ENCODE results near the gene GPR87. TPM values are rescaled to one million over a fixed set of nuclear protein-coding genes. Genes with fewer than 3 reads are reported as not detected.

The GPR87 gene
- polyA plus RNA-seq, 1 donor (not counting 4 experiments of a cell fraction or from before 2014, with no cell fraction given): 109 TPM

DNA sequence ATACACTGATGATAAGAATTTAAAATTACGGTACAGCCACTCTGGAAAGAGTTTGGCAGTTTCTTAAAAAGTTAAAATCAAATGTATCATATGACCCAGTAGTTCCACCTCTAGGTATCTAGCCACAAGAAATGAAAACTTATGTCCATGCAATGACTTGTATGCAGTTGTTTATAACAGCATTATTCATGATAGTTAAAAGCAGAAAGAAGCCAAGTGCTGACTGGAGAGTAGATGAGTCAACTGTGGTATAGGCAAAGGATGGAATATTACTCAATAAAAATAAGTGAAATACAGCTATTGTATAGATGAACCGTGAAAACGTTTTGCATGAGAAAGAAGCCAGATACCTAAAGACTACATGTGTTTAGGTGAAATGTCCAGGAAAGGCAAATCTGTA is 14.8 kb downstream of the GPR87 start:
- DNase-seq (ENCODE audit: low read depth, low spot score): no peak
- Histone ChIP-seq H3K4me1 (ENCODE audit: control insufficient read depth, extremely low read depth, insufficient read depth, low read length) (peaks cover 50% of the 10 kb centered on the region), H3K36me3 (ENCODE audit: control insufficient read depth in 2 of 2, extremely low read depth in 1 of 2, insufficient read depth in 2 of 2, low read length in 2 of 2) (peaks cover 24 to 30% of the 10 kb centered on the region in 2 experiments), H3K27ac (ENCODE audit: control insufficient read depth, insufficient read depth, low read length) (peak overlapping the region; percentile 67), H3K27me3 (ENCODE audit: control insufficient read depth, extremely low read depth, insufficient read depth, low read length) (no peaks in the 10 kb centered on the region), H3K79me2 (ENCODE audit: control insufficient read depth, insufficient read depth, low read length) (peaks cover 63% of the 10 kb centered on the region), H3K9me3 (ENCODE audit: control insufficient read depth, low read depth, low read length) (no peaks in the 10 kb centered on the region), H3K9me1 (ENCODE audit: control insufficient read depth, extremely low read depth, insufficient read depth, low read length) (no peaks in the 10 kb centered on the region), H2AFZ (ENCODE audit: control insufficient read depth, low read length) (no peak overlapping the region), H3K9ac (ENCODE audit: control insufficient read depth, extremely low read depth, insufficient read depth, low read length) (peak overlapping the region; percentile 56), H3K4me2 (ENCODE audit: control insufficient read depth, extremely low read depth, insufficient read depth, low read depth, low read length) (peak overlapping the region; percentile 58), H4K20me1 (ENCODE audit: control insufficient read depth, extremely low read depth, insufficient read depth, low read length) (no peaks in the 10 kb centered on the region), H3K4me3 (ENCODE audit: control insufficient read depth in 2 of 3, extremely low read depth in 1 of 3, insufficient read depth in 2 of 3, low read depth in 1 of 3, low read length in 3 of 3) (peak overlapping the region in 2 of 3 experiments; percentile 24 to 30)
- dilution Hi-C loops (cut with MboI; ENCODE audit: extremely low pct_ligation_motif_present, low sequenced_read_pairs): no loop called here
- FAIRE-seq: peak; percentile 41
- no peak for TF ChIP-seq EZH2 (IDR thresholded peaks at IDR 0.05; ENCODE audit: low read length)
- TF ChIP-seq, protein P1, sequence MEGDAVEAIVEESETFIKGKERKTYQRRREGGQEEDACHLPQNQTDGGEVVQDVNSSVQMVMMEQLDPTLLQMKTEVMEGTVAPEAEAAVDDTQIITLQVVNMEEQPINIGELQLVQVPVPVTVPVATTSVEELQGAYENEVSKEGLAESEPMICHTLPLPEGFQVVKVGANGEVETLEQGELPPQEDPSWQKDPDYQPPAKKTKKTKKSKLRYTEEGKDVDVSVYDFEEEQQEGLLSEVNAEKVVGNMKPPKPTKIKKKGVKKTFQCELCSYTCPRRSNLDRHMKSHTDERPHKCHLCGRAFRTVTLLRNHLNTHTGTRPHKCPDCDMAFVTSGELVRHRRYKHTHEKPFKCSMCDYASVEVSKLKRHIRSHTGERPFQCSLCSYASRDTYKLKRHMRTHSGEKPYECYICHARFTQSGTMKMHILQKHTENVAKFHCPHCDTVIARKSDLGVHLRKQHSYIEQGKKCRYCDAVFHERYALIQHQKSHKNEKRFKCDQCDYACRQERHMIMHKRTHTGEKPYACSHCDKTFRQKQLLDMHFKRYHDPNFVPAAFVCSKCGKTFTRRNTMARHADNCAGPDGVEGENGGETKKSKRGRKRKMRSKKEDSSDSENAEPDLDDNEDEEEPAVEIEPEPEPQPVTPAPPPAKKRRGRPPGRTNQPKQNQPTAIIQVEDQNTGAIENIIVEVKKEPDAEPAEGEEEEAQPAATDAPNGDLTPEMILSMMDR (optimal IDR thresholded peaks at IDR 0.05 in 1 of 3, IDR thresholded peaks at IDR 0.05 in 1 of 3, conservative IDR thresholded peaks at IDR 0.05 in 1 of 3; ENCODE audit: extremely low read depth in 1 of 3, insufficient read depth in 2 of 3, low read length in 3 of 3): no peak

DNA sequence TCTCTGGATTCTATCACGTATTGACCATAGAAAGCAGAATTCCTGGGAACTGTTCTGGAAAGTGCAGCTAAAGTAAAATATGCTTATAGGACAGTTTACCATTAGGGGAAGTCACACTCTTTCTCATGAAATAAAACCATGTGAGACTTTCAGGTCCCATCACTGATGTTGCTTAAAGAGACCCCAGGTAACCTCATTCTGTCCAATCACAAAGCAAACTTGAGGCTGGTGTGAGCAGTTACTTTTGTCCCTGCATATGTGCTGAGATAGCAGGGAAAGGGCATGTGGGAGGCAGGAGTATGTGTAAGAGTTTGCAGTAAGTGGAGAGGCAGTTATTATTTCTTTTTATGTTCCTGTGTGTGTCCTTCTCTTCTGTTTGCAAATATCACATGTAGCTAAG is 16.1 kb downstream of the GPR87 start:
- Histone ChIP-seq H3K4me3 (ENCODE audit: control insufficient read depth in 2 of 3, extremely low read depth in 1 of 3, insufficient read depth in 2 of 3, low read depth in 1 of 3, low read length in 3 of 3) (no peak overlapping the region), H3K27me3 (ENCODE audit: control insufficient read depth, extremely low read depth, insufficient read depth, low read length) (no peaks in the 10 kb centered on the region), H3K4me2 (ENCODE audit: control insufficient read depth, extremely low read depth, insufficient read depth, low read depth, low read length) (no peak overlapping the region), H3K79me2 (ENCODE audit: control insufficient read depth, insufficient read depth, low read length) (peaks cover 59% of the 10 kb centered on the region), H3K36me3 (ENCODE audit: control insufficient read depth in 2 of 2, extremely low read depth in 1 of 2, insufficient read depth in 2 of 2, low read length in 2 of 2) (peaks cover 27 to 35% of the 10 kb centered on the region in 2 experiments), H3K27ac (ENCODE audit: control insufficient read depth, insufficient read depth, low read length) (no peak overlapping the region), H4K20me1 (ENCODE audit: control insufficient read depth, extremely low read depth, insufficient read depth, low read length) (no peaks in the 10 kb centered on the region), H3K9me1 (ENCODE audit: control insufficient read depth, extremely low read depth, insufficient read depth, low read length) (no peaks in the 10 kb centered on the region), H3K4me1 (ENCODE audit: control insufficient read depth, extremely low read depth, insufficient read depth, low read length) (peaks cover 37% of the 10 kb centered on the region), H3K9me3 (ENCODE audit: control insufficient read depth, low read depth, low read length) (no peaks in the 10 kb centered on the region), H3K9ac (ENCODE audit: control insufficient read depth, extremely low read depth, insufficient read depth, low read length) (no peak overlapping the region), H2AFZ (ENCODE audit: control insufficient read depth, low read length) (no peak overlapping the region)
- no peak for DNase-seq (ENCODE audit: low read depth, low spot score)
- FAIRE-seq: no peak
- dilution Hi-C loops (cut with MboI; ENCODE audit: extremely low pct_ligation_motif_present, low sequenced_read_pairs): no loop called here
- no peak for TF ChIP-seq EZH2 (IDR thresholded peaks at IDR 0.05; ENCODE audit: low read length)
- TF ChIP-seq, protein P1 (optimal IDR thresholded peaks at IDR 0.05 in 1 of 3, IDR thresholded peaks at IDR 0.05 in 1 of 3, conservative IDR thresholded peaks at IDR 0.05 in 1 of 3; ENCODE audit: extremely low read depth in 1 of 3, insufficient read depth in 2 of 3, low read length in 3 of 3): no peak

Measured in keratinocyte (primary cell).